GM21529 (cell line): ENCODE measurements around the gene SYF2.
"Not testable (repeated sequence)": the region's sequence is repeated elsewhere in the genome, so short reads cannot be mapped to it uniquely, and the experiment has no call there.

Source experiments
- ATAC-seq: cut with Tn5 transposase; IDR thresholded peaks from one replicate; pipeline ENCODE4 v1.9.1; 2021; ENCODE audit not compliant: unreplicated experiment

SYF2 gene

DNA sequence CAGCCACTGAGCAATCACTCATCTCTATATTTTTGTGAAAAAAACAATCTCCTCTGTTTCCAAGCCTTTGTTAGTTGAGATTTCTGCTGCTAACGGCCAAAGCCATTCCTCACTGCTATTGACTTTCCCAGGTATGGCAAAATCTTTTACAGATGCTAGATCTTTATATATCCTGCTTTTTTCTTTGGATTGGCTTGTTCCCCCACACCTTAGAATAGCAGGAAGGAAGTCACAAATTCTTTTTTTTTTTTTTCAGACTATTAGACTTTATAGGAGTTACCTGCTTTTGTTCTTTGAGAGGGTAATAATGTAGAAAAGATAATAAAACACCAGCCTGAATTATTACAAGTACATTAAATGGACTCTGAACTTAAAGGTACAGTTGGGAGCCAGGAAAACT lies 24.2 kb downstream of the SYF2 start:
- no peak for ATAC-seq

- ATAC-seq, result no peak
These were observed 26.1 kb downstream of the SYF2 start for GRCh38 chr1:25206201-25206600.

- no peak for ATAC-seq
These were observed 26.5 kb downstream of the SYF2 start for GRCh38 chr1:25205786-25206185.

DNA sequence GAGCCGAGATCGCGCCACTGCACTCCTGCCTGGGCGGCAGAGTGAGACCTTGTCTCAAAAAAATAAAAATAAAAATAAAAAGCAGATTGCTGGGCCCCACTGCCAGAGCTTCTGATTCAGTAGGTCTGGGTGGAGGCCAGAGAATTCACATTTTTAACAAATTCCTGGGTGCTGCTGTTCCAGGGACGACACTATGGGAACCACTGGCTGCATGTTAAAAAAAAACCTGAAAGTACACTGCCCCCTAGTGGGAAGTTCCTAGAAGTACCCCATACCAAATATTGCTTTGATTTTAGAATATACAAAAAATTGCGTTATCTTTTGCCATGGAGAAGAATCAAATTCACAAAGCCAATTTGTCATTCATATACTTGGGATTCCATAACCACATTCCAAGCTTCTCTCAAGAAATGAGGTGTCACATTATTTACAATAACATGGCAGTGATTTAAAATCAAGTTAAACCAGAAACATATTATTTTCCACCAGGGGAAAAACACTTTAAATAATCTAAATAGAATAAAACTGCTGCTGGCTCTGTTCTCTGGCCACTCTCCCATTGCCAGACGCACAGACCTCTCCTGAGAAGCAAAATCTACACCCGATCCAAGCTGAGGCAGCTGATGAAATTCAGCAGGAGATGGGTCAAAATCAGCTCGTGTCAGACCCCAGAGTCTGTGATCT lies 27.4 kb downstream of the SYF2 start:
- ATAC-seq, result no peak

GRCh38 chr1:25201006-25201405 lies 31.3 kb downstream of the SYF2 start:
- ATAC-seq, result no peak

DNA sequence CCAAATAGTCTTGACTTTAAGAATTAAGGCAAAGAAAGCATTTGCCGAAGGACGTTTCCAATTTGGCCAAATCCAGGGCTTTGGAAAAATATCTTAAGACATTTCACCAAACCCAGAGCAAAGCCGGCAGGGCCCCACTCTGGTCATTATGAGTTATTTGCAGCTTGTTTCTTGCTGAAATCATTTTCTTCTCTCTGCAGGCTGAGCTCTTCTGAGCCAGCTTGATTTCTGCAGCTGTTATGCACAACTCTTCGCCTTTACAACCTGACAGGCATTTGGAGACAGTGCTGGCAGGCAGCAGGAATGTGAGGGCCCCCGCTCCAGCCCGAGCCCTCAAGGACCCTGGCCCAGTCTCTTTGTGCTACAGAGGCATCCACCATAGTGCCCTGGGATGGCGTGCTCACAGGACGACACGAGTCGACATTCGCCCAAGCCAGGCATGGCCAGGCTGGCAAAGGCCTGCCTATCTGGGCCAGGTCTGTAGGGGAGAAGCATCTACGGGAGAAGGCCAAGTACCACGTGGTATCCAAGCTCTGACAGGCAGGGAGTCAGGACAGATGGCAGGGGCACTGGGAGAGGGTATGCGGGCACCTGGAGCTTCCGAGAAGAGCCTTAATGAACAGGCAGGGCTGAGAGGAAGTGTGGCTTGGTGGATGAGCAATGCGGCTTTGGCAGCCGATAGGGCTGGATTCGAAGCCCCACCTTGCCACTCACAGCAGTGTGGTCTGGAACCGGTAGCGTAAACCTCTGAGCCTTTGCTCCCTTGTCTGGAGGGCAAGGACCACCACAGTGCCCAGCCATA lies 32.3 kb downstream of the SYF2 start:
- ATAC-seq, result no peak

DNA sequence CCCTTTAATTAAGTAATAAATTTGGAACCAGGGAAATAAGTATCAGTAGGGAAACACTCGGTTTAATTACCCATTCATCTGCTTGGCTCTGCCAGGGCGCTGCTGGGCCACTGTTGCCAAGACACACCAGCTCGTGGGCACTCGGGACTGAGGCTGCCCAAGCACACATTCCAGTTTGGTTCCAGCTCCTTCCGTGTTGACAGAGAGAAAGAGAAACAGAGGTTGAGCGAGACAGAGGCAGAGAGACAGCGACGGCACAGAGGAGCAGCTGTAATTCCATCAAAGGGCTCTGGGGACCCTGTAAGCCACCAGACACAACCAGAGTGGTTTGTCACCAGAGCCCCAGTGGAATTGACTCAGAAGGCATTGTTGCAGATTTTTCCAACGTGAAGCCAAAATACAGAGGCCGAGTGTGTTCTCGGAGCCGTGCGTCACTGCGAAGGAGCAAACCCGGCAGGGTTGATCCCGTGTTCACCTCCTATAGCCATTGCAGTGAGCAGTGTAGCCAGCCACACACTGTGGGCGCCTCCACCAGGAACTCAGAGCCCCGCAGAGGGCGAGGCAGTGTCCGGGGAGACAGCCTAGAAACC lies 33.5 kb downstream of the SYF2 start:
- ATAC-seq, result no peak

GRCh38 chr1:25197982-25198662 lies 34.2 kb downstream of the SYF2 start:
- ATAC-seq, result no peak

GRCh38 chr1:25197235-25197975 lies 34.9 kb downstream of the SYF2 start:
- no peak for ATAC-seq

- no peak for ATAC-seq
These were observed 35.5 kb downstream of the SYF2 start for GRCh38 chr1:25196830-25197229.

DNA sequence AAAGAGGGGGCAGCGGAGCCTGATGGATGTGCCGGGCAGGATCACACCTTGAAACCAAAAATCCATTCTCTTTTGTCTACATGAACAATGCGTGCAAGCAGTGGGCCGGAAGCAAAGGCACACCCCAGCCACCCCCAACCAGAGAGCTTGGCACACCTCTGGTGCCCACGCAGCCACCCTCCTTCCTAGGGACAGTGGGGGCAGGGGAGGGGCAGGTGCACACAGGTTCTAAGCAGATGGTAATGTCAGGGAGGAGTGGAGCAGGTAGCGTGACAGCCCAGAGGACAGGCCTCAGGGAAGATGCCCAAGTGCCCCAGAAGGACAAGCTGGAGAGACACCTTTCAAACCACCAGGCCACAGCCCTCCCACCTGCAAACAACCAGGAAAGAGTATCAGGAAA lies 36.5 kb downstream of the SYF2 start:
- ATAC-seq, result no peak

DNA sequence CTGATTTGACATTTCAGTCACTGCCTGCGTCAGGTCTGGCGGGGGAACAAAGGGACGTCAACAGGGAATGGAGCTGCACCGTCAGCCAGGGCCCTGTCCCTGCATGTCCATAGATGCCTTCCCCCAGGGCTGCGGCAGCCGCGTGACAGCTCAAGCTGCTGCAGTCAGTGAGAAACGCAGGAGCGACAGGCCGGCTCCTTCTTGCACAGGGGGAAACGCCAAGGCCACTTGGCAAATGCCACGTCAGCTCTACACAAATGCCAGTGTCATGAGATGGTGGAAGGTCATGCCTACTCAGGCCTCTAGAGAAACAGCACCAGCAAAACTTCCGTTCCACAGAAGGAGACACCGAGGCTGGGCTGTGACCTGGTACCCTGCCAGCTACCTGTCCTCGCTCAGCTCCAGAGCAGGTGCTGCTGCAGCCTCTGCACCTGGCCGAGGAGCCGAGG lies 37.7 kb downstream of the SYF2 start:
- ATAC-seq, result no peak

DNA sequence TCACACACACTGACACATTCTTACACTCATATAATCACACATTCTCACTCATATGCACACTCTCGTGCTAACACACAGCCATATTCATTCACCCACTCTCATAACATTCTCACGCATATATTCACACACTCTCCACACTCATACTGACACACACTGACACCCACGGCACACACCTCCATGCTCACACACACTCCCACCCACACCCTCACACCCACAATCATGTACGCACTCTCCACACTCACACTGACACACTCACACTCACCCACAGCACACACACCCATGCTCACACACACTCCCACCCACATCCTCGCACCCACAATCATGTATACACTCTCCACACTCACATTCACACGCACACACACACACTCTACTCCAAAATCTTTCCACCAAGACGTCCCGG lies 38.2 kb downstream of the SYF2 start:
- ATAC-seq, result no peak

DNA sequence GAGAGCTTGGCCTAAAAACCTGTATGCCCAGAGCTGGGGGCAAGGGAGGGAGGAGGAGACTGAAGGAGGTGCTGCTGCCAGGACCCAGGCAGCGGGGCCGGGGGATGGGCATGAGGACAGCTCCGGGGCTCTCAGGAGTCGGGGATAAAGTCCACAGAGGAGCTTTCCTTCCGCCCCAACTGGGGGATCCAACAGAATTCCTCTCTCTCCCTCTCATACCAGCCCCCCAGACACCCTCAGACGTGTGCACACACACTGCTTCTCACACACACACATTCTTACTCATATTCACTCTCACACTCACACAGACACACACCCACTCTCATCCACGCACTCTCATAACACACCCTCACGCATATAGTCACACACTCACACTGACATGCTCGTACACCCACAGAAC lies 39.1 kb downstream of the SYF2 start:
- ATAC-seq, result no peak

- no peak for ATAC-seq
These were observed 40.1 kb downstream of the SYF2 start for GRCh38 chr1:25192154-25192553.

DNA sequence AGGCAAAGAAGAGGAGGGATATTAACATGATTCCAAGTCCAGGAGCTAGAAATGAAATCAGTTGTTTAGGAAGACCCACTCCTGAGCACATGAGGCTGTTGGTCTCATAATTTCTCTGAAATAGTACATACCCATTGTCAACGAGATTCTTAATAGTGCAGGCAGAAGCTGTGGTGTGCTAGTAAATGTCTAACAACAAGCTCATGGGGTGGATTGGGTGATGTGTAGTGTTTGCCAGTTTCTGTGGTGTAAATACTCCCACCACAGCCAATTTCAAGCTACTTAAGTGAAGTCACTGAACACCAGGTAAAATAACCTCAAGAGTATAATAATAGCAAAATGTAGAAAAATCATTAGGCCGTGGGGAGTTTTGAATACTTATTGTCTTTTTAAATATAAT lies 42.0 kb downstream of the SYF2 start:
- ATAC-seq, result no peak

DNA sequence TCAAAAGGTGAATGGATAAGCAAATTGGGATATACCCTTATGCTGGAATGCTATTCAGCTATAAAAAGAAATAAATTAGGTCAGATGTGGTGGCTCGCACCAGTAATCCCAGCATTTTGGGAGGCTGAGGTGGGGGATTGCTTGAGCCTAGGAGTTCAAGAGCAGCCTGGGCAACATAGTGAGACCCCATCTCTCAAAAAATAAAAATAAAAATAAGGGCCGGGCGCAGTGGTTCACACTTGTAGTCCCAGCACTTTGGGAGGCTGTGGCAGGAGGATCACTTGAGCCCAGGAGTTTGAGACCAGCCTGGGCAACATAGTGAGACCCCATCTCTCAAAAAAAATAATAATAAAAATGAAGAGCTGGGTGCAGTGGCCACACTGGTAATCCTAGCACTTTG lies 44.4 kb downstream of the SYF2 start:
- ATAC-seq, result not testable (repeated sequence)

GRCh38 chr1:25187077-25187476 lies 45.2 kb downstream of the SYF2 start:
- no peak for ATAC-seq

- ATAC-seq, result no peak
These were observed 45.9 kb downstream of the SYF2 start for GRCh38 chr1:25186161-25187007.
